GM12892 (cell line): ENCODE data around the gene RPGRIP1L.

ENCODE experiments used
- POLR2AphosphoS5 ChIP-seq: IDR thresholded peaks from 2 replicates; pipeline ENCODE4 v1.6.1; 2011; ENCODE audit warnings: low read depth, low read length, control low read depth
- TAF1 ChIP-seq: IDR thresholded peaks from 2 replicates; pipeline ENCODE4 v1.6.1; 2011; ENCODE audit warnings: low read depth, mild to moderate bottlenecking, control low read depth, low read length, borderline replicate concordance

- TF ChIP-seq POLR2AphosphoS5 (no peak), TAF1 (no peak)
These were observed 144.2 kb downstream of the RPGRIP1L start for GRCh38 chr16:53559270-53559951.
